ENCODE measurements around the gene LTBP1. TPM values are rescaled to one million over a fixed set of nuclear protein-coding genes. Genes with fewer than 3 reads are reported as not detected.
"Not testable (repeated sequence)": the region's sequence is repeated elsewhere in the genome, so short reads cannot be mapped to it uniquely, and the experiment has no call there.

Gene LTBP1
- total RNA-seq, 1 experiment from 2014 or later, result 12.5 TPM

GRCh38 chr2:32965523-32966171 is 18.9 kb downstream of the LTBP1 start:
- ChIA-PET POLR2A (no interaction called here), CTCF (no interaction called here)
- DNase-seq (ENCODE audit: low read depth, low spot score) (no peak), ATAC-seq (no peak)
- Histone ChIP-seq H3K27ac (ENCODE audit: low read length) (no peak overlapping the region), H3K4me3 (ENCODE audit: low read depth in 2 of 2, low read length in 2 of 2) (no peak overlapping the region), H3K4me1 (ENCODE audit: control insufficient read depth, insufficient read depth, low read length) (no peaks in the 10 kb centered on the region), H3K9me3 (ENCODE audit: control insufficient read depth, insufficient read depth, low read depth, low read length) (no peaks in the 10 kb centered on the region), H3K27me3 (ENCODE audit: control insufficient read depth, insufficient read depth, low read length) (no peaks in the 10 kb centered on the region), H3K36me3 (ENCODE audit: control insufficient read depth, insufficient read depth, low read length) (no peaks in the 10 kb centered on the region)
- in situ Hi-C loops (cut with HindIII; ENCODE audit: low pct_unique_long_range_greater_than_20kb, low sequenced_read_pairs) (no loop called here), intact Hi-C loops (cut with micrococcal nuclease; ENCODE audit: unreplicated experiment) (no loop called here)
- no peak for TF ChIP-seq TCF7L2 (IDR thresholded peaks at IDR 0.05; ENCODE audit: low read depth, low read length)
- TF ChIP-seq CTCF (IDR thresholded peaks at IDR 0.05), result no peak
- no peak for TF ChIP-seq SIN3A (IDR thresholded peaks at IDR 0.05; ENCODE audit: borderline replicate concordance, insufficient read depth, low read depth, low read length)
- no peak for TF ChIP-seq REST (IDR thresholded peaks at IDR 0.05; ENCODE audit: insufficient read depth in 1 of 2, low read depth in 2 of 2, low read length in 1 of 2)
- TF ChIP-seq POLR2AphosphoS5 (IDR thresholded peaks at IDR 0.05; ENCODE audit: low read depth, low read length), result no peak
- no TSS peak for BruUV-seq (replicated peaks)

- in situ Hi-C loops (cut with HindIII; ENCODE audit: low pct_unique_long_range_greater_than_20kb, low sequenced_read_pairs), result no loop called here
- Histone ChIP-seq H3K9me3 (ENCODE audit: control insufficient read depth, insufficient read depth, low read depth, low read length) (peaks cover 4% of the 10 kb centered on the region; the same call in 1 of the 2 replicates), H3K4me3 (ENCODE audit: low read depth in 2 of 2, low read length in 2 of 2) (no peak overlapping the region), H3K4me1 (ENCODE audit: control insufficient read depth, insufficient read depth, low read length) (no peaks in the 10 kb centered on the region), H3K27me3 (ENCODE audit: control insufficient read depth, insufficient read depth, low read length) (no peaks in the 10 kb centered on the region), H3K36me3 (ENCODE audit: control insufficient read depth, insufficient read depth, low read length) (no peaks in the 10 kb centered on the region), H3K27ac (ENCODE audit: low read length) (no peak overlapping the region)
- ATAC-seq (no peak), DNase-seq (ENCODE audit: low read depth, low spot score) (no peak)
- CTCF ChIA-PET, result no interaction called here
- POLR2A ChIA-PET, result interaction anchor here (0.6 kb wide), 1 partner anchor 246 kb away, joined by 4 read pairs; no protein-coding TSS in a partner anchor
- intact Hi-C loops (cut with micrococcal nuclease; ENCODE audit: unreplicated experiment), result no loop called here
- TF ChIP-seq SIN3A (IDR thresholded peaks at IDR 0.05; ENCODE audit: borderline replicate concordance, insufficient read depth, low read depth, low read length), result no peak
- no TSS peak for BruUV-seq (replicated peaks)
Measured at GRCh38 chr2:32969444-32970162, 22.9 kb downstream of the LTBP1 start.

- ATAC-seq; H3K4me1 ChIP-seq (ENCODE audit: control insufficient read depth, insufficient read depth, low read length); H3K27ac ChIP-seq (ENCODE audit: low read length); H3K36me3 ChIP-seq (ENCODE audit: control insufficient read depth, insufficient read depth, low read length); intact Hi-C loops (cut with micrococcal nuclease; ENCODE audit: unreplicated experiment); H3K4me3 ChIP-seq (ENCODE audit: low read depth in 2 of 2, low read length in 2 of 2); DNase-seq (ENCODE audit: low read depth, low spot score); CTCF ChIA-PET; in situ Hi-C loops (cut with HindIII; ENCODE audit: low pct_unique_long_range_greater_than_20kb, low sequenced_read_pairs); POLR2A ChIA-PET; BruUV-seq (replicated peaks); H3K27me3 ChIP-seq (ENCODE audit: control insufficient read depth, insufficient read depth, low read length): not testable (repeated sequence)
- H3K9me3 ChIP-seq (ENCODE audit: control insufficient read depth, insufficient read depth, low read depth, low read length), result peaks cover 14% of the 10 kb centered on the region; the same call in 1 of the 2 replicates
Measured at GRCh38 chr2:32973772-32974171, 27.0 kb downstream of the LTBP1 start.

Measured in Panc1 (cell line).